HepG2 (cell line): Measurements from ENCODE around the gene KIF15. TPM values are rescaled to one million over a fixed set of nuclear protein-coding genes. Genes with fewer than 3 reads are reported as not detected.
A peak's percentile ranks its signal among the peaks of the same experiment; 100 is the strongest.

Source experiments
- AHDC1 ChIP-seq: sonication (generic); formaldehyde crosslinking; IDR thresholded peaks from 2 replicates; pipeline ENCODE4 v1.5.1; 2020; ENCODE audit warnings: mild to moderate bottlenecking, missing genetic modification reagents, borderline replicate concordance
- ARID3A ChIP-seq: IDR thresholded peaks from 2 replicates; pipeline ENCODE4 v1.6.1; 2012; ENCODE audit warnings: low read depth, low read length, improper control_type of control experiment
- ASH2L ChIP-seq: fragments of 300-600, 200-600 bp; sonication (generic); IDR thresholded peaks from 2 replicates; pipeline ENCODE4 v1.7.0; 2017; ENCODE audit warnings: low read depth, mild to moderate bottlenecking, moderate library complexity, mixed read lengths, low read length; ENCODE audit not compliant: insufficient read length
- ATF4 ChIP-seq, 2 experiments: fragments of 450-650 bp in 1 of 2; sonication (generic) in 1 of 2; formaldehyde crosslinking; IDR thresholded peaks; 2 replicates each; pipeline versions ENCODE4 v1.5.0 to v1.8.0; 2020 to 2022; ENCODE audit warnings: mild to moderate bottlenecking in 1 of 2, missing genetic modification reagents in 1 of 2
- BHLHE40 ChIP-seq: IDR thresholded peaks from 2 replicates; pipeline ENCODE4 v1.6.1; 2011; ENCODE audit warnings: low read length, improper control_type of control experiment
- GATAD2A ChIP-seq: IDR thresholded peaks from 2 replicates; pipeline ENCODE4 v1.6.1; 2016
- HNF4A ChIP-seq: sonication (generic); formaldehyde crosslinking; IDR thresholded peaks from 2 replicates; pipeline ENCODE4 v1.4.0; 2020; ENCODE audit warnings: missing genetic modification reagents
- MZF1 ChIP-seq: sonication (generic); formaldehyde crosslinking; IDR thresholded peaks from 2 replicates; pipeline ENCODE4 v1.8.1; 2023; ENCODE audit warnings: mild to moderate bottlenecking, missing genetic modification reagents, borderline replicate concordance
- PHF8 ChIP-seq: sonication (generic); formaldehyde crosslinking; IDR thresholded peaks from 2 replicates; pipeline ENCODE4 v1.5.0; 2020; ENCODE audit warnings: missing genetic modification reagents
- PLRG1 ChIP-seq: fragments of 450-650 bp; conservative IDR thresholded peaks from 2 replicates; pipeline ENCODE4 v1.6.1; 2016
- SAP130 ChIP-seq: IDR thresholded peaks from 2 replicates; pipeline ENCODE4 v1.6.1; 2016; ENCODE audit warnings: low read depth
- SOX6 ChIP-seq, 2 experiments: fragments of 450-650 bp in 1 of 2; sonication (generic) in 1 of 2; formaldehyde crosslinking in 1 of 2; IDR thresholded peaks; 2 replicates each; pipeline versions ENCODE4 v1.4.0 to v1.6.1; 2017 to 2020; ENCODE audit warnings: antibody characterized with exemption in 1 of 2, mild to moderate bottlenecking in 1 of 2, missing genetic modification reagents in 1 of 2
- SP4 ChIP-seq: sonication (generic); formaldehyde crosslinking; IDR thresholded peaks from 2 replicates; pipeline ENCODE4 v1.8.1; 2023; ENCODE audit warnings: mild to moderate bottlenecking, missing genetic modification reagents
- TBX2 ChIP-seq: sonication (generic); formaldehyde crosslinking; IDR thresholded peaks from 2 replicates; pipeline ENCODE4 v1.5.0; 2020; ENCODE audit warnings: missing genetic modification reagents, mild to moderate bottlenecking, borderline replicate concordance
- ZNF225 ChIP-seq: sonication (generic); formaldehyde crosslinking; IDR thresholded peaks from 2 replicates; pipeline ENCODE4 v1.4.0; 2020; ENCODE audit warnings: mild to moderate bottlenecking, missing genetic modification reagents
- ZNF253 ChIP-seq: sonication (generic); formaldehyde crosslinking; IDR thresholded peaks from 2 replicates; pipeline ENCODE4 v1.8.0; 2022; ENCODE audit warnings: mild to moderate bottlenecking, missing genetic modification reagents, borderline replicate concordance
- ZNF275 ChIP-seq: sonication (generic); formaldehyde crosslinking; IDR thresholded peaks from 2 replicates; pipeline ENCODE4 v1.8.0; 2022; ENCODE audit warnings: missing genetic modification reagents, mild to moderate bottlenecking, inconsistent platforms, borderline replicate concordance
- ZNF430 ChIP-seq: sonication (generic); formaldehyde crosslinking; IDR thresholded peaks from 2 replicates; pipeline ENCODE4 v1.9.0; 2021; ENCODE audit warnings: mild to moderate bottlenecking, missing genetic modification reagents
- ZNF556 ChIP-seq: sonication (generic); formaldehyde crosslinking; IDR thresholded peaks from 2 replicates; pipeline ENCODE4 v1.4.0; 2020; ENCODE audit warnings: mild to moderate bottlenecking, missing genetic modification reagents, borderline replicate concordance
- ZNF761 ChIP-seq: sonication (generic); formaldehyde crosslinking; conservative IDR thresholded peaks from 2 replicates; pipeline ENCODE4 v1.4.0; 2020; ENCODE audit warnings: mild to moderate bottlenecking, missing genetic modification reagents
- ZNF841 ChIP-seq: sonication (generic); formaldehyde crosslinking; IDR thresholded peaks from 2 replicates; pipeline ENCODE4 v1.8.1; 2023; ENCODE audit warnings: missing genetic modification reagents, borderline replicate concordance
- polyA plus RNA-seq, 8 experiments: library from polyadenylated mRNA; depleted of rRNA in 3 of 8; stranded (reverse) in 7 of 8; unstranded in 1 of 8; fragments of >200 nt; fragmentation: Illumina TruSeq in 4 of 8; extraction: Trizol in 4 of 8; gene quantifications; 2 replicates each; pipeline versions ENCODE4 v1.2.1 to v1.2.3, GENCODE V29; 2011 to 2016; ENCODE audit warnings: low read depth in 4 of 8, missing spikeins in 1 of 8, mixed read lengths in 1 of 8; ENCODE audit not compliant: insufficient read depth in 1 of 8
- total RNA-seq, 5 experiments: library from RNA; depleted of rRNA; stranded (reverse); fragments of >200 nt; fragmentation: Illumina TruSeq; extraction: Trizol; gene quantifications; 2 replicates each; pipeline ENCODE4 v1.2.3, GENCODE V29; 2016; ENCODE audit warnings: low read depth in 1 of 5

KIF15 gene
- total and polyA plus RNA-seq, 2 of the 13 experiments (the other 11 are each of a cell fraction or from before 2014, with no cell fraction given), result 4.8 to 33.8 TPM

- TF ChIP-seq ASH2L, result peak; percentile 54
- no peak for TF ChIP-seq ARID3A
- no peak for TF ChIP-seq SOX6 (IDR thresholded peaks at IDR 0.05)
- peak; percentile 76 for TF ChIP-seq SOX6 (CRISPR knock-in tag; IDR thresholded peaks at IDR 0.05)
- TF ChIP-seq PLRG1, result no peak
- TF ChIP-seq ZNF556 (CRISPR knock-in tag), result no peak
- no peak for TF ChIP-seq PHF8 (CRISPR knock-in tag)
- no peak for TF ChIP-seq SP4 (CRISPR knock-in tag)
- no peak for TF ChIP-seq ZNF225 (CRISPR knock-in tag)
- TF ChIP-seq ZNF275 (CRISPR knock-in tag), result no peak
- 0 out of 2 replicates have a peak, but pooled peaks have one; percentile 22 for TF ChIP-seq SAP130 (CRISPR knock-in tag)
- TF ChIP-seq ZNF430 (CRISPR knock-in tag), result peak; percentile 43; the same call in 1 of the 2 replicates
- TF ChIP-seq ZNF761 (CRISPR knock-in tag), result no peak
- TF ChIP-seq AHDC1 (CRISPR knock-in tag), result peak; percentile 28; the same call in 1 of the 2 replicates
- TF ChIP-seq GATAD2A (CRISPR knock-in tag), result peak; percentile 31; the same call in 1 of the 2 replicates
- peak; percentile 43 for TF ChIP-seq HNF4A (CRISPR knock-in tag)
- TF ChIP-seq ATF4 (CRISPR knock-in tag; IDR thresholded peaks at IDR 0.05), result no peak
- TF ChIP-seq ZNF841, result no peak
- TF ChIP-seq BHLHE40, result no peak
- no peak for TF ChIP-seq ZNF253 (CRISPR knock-in tag)
- 0 out of 2 replicates have a peak, but pooled peaks have one; percentile 34 for TF ChIP-seq TBX2 (CRISPR knock-in tag)
- no peak for TF ChIP-seq MZF1
Measured at GRCh38 chr3:44902628-44903027, 141.0 kb downstream of the KIF15 start (continued).
